CD4-positive, alpha-beta T cell treated with Interleukin-15 for 1 hour (primary cell): ENCODE results near the gene NDUFS6.

ENCODE experiments used
- DNase-seq: peaks from one replicate; pipeline ENCODE4 v3.0.0-alpha.2; 2020

Gene NDUFS6

DNA sequence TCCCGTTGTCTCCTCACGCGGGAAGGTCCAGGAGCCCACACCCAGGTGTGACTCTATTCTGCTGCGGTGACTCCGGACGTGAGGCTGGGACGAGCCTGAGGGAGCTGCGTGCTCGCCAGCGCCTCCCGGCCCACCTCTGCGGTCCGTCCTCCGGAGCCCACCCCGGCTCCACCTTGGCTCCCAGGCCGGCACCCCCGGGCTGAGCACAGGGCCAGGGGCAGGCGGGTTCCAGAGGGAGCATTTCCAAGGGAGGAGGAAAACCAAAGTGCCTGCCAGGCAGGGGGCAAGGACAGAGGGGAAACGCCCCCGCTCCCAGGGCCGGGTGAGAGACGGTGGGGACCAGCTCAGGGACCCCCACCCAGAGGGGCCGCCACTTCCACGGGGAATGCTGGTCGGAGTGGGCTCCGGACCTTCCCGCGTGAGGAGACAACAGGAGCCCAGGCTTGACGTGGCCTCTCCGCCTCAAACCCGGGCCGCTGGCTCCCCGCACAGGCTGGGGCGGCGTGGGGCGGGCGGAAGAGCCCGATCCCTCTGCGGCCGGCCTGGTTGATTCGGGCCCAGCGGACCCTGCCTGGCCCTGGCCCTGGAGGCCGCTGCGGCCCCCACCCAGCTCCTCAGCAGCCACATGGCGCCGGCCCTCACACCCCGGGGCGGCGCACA is 55.5 kb downstream of the NDUFS6 start:
- no peak for DNase-seq

DNA sequence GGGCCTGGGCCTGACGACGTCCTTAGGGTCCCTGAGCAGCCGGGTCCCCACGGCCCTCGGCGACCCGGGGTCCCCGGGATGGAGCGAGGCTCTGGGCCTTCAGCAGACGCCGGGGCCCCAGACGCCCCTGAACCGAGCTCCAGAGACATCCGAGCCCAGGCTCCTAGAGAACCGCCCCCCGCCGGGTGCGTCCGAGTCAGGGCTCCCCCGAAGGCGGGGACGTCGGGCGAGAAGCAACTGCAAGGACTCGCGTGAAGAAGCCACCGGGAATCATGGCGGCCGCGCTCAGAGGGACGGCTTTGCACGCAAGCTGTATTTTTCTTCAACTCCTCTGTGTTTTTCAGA is 56.0 kb downstream of the NDUFS6 start:
- DNase-seq: no peak

GRCh38 chr5:1858436-1858835 is 57.2 kb downstream of the NDUFS6 start:
- no peak for DNase-seq

DNA sequence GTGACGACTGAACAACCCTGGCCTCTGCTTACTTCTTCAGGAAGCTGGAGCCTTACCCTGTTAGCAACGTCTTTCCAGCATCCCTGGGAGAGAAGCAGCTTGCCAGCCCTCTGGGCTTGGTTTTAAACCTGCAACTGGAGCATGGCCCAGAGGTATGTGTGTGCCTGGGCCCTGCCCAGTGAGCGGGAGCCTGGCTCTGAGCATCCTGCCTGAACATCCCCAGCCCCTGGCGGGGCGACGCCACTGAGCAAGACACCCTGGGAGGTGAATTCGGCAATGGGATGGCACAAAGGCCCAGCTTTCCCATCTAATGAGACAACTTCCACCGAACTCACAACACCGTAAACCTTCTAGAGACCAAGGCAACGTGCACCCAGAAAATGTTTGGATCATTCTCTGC is 57.9 kb downstream of the NDUFS6 start:
- no peak for DNase-seq

- DNase-seq: no peak
These were observed 58.9 kb downstream of the NDUFS6 start for GRCh38 chr5:1860021-1860610.

GRCh38 chr5:1860949-1861348 is 59.7 kb downstream of the NDUFS6 start:
- no peak for DNase-seq

DNA sequence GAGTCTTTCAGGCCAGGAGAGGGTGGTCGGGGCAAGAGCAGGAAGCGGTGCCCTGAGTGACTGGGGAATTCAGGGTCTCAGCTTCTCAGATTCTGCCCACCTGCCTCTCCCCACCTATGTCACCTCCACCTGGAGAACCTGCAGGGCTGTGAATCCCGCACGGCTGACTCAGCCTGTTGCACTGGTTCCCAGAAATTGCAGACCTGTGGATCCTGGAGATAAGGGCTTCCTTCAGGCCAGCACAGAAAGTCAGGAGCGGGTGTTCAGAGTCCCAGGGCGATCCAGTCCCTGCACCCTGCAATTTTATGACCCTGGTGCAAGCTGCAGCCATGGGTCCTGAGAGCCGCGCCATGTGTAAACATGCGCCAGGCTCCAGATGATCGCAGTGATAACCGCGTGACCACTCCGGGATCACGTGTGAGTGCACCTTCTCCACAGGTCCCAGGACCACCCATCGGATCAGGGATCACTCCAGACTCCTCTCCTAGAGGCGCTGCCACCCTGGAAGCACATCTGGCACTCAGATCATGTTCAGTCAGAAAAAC is 63.8 kb downstream of the NDUFS6 start:
- no peak for DNase-seq

- DNase-seq: no peak
These were observed 64.3 kb downstream of the NDUFS6 start for GRCh38 chr5:1865486-1865885.
